PC-3 (cell line): Measurements from ENCODE around the gene RNF141.

ENCODE experiments used
- EZH2phosphoT487 ChIP-seq: fragments of 300-600 bp; sonication (generic); IDR thresholded peaks from 2 replicates; pipeline ENCODE4 v1.6.1; 2018; ENCODE audit warnings: mild to moderate bottlenecking, antibody characterized with exemption, low read length, borderline replicate concordance
- TF ChIP-seq, protein P1 (sequence below): fragments of 300-600 bp; sonication (generic); conservative IDR thresholded peaks from 2 replicates; pipeline ENCODE4 v1.5.1; 2017; ENCODE audit warnings: antibody characterized with exemption, low read depth, mild to moderate bottlenecking, low read length

DNA sequence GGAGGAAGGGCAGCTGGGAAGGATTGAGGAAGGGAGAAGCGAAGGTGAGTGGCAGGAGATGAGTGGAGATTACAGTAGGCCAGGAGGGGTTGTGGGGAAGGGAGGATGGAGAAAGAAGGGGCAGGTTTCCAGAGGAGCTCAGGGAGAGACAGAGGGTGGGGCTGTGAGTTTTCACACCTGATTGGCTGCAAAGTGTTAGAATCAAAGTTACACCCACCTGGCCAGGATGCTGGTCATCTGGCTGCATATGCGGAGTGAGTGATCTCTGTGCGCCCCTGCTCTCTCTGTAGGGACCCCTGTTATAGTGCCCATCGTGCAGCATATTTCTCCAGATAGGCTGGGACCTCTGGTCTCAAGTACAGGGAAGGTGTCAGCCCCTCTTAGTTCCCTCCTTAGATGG is 67.6 kb downstream of the RNF141 start:
- TF ChIP-seq, protein P1, sequence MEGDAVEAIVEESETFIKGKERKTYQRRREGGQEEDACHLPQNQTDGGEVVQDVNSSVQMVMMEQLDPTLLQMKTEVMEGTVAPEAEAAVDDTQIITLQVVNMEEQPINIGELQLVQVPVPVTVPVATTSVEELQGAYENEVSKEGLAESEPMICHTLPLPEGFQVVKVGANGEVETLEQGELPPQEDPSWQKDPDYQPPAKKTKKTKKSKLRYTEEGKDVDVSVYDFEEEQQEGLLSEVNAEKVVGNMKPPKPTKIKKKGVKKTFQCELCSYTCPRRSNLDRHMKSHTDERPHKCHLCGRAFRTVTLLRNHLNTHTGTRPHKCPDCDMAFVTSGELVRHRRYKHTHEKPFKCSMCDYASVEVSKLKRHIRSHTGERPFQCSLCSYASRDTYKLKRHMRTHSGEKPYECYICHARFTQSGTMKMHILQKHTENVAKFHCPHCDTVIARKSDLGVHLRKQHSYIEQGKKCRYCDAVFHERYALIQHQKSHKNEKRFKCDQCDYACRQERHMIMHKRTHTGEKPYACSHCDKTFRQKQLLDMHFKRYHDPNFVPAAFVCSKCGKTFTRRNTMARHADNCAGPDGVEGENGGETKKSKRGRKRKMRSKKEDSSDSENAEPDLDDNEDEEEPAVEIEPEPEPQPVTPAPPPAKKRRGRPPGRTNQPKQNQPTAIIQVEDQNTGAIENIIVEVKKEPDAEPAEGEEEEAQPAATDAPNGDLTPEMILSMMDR = no peak
- TF ChIP-seq EZH2phosphoT487 = no peak
